Testis (tissue), 2 donors: ENCODE results near the gene SARS1.

Experiments
- CTCF ChIP-seq, 3 experiments: fragments of 450-650 bp in 2 of 3; fragments of 200-600 bp in 1 of 3; sonication (generic) in 1 of 3; IDR thresholded peaks; one replicate each; pipeline ENCODE4 v1.5.1; 2016 to 2019; ENCODE audit warnings: antibody characterized with exemption in 3 of 3, mild to moderate bottlenecking in 2 of 3, moderate library complexity in 1 of 3
- POLR2A ChIP-seq: fragments of 450-650 bp; IDR thresholded peaks from one replicate; pipeline ENCODE4 v1.6.1; 2017; ENCODE audit warnings: antibody characterized with exemption, mild to moderate bottlenecking, moderate library complexity

- TF ChIP-seq CTCF (IDR thresholded peaks at IDR 0.05) (no peak), POLR2A (no peak)
Measured at GRCh38 chr1:109235137-109235536, 21.4 kb downstream of the SARS1 start.
